PC-3 (cell line): ENCODE measurements around the gene KLHL36. TPM values are rescaled to one million over a fixed set of nuclear protein-coding genes. Genes with fewer than 3 reads are reported as not detected.

Source experiments
- ATAC-seq: fragments of 200-7000 bp; cut with Tn5 transposase; 2 replicates; pipeline ENCODE4 v1.9.1; 2020; ENCODE audit warnings: mild to moderate bottlenecking, moderate library complexity
- BruUV-seq: library from RNA; stranded (reverse); fragments of 400-500 nt; replicated peaks from 2 replicates; lab custom pipeline; 2021; lab: Mats Ljungman, UMichigan
- CTCF ChIA-PET: fragments of 300-600 bp; sonication (Branson Sonifier 250); formaldehyde crosslinking; loops from one replicate; lab custom pipeline; 2022; ENCODE audit warnings: antibody characterized with exemption; lab: Charles Lee
- POLR2A ChIA-PET: fragments of 300-600 bp; sonication (Branson Sonifier 250); formaldehyde crosslinking; loops from one replicate; lab custom pipeline; 2022; ENCODE audit warnings: antibody characterized with exemption; ENCODE audit not compliant: unreplicated experiment; lab: Charles Lee
- DNase-seq: peaks from one replicate; pipeline ENCODE4 v3.0.0-alpha.2; 2015
- H2AFZ ChIP-seq: fragments of 300-600 bp; sonication (generic); 2 replicates; pipeline ENCODE4 v1.6.0; 2016; ENCODE audit warnings: antibody characterized with exemption, low read length
- H3F3A ChIP-seq: fragments of 300-600 bp; sonication (generic); one replicate; pipeline ENCODE4 v1.6.0; 2017; ENCODE audit warnings: antibody characterized with exemption, low read length, control low read depth, mild to moderate bottlenecking; ENCODE audit not compliant: unreplicated experiment
- H3K27ac ChIP-seq: fragments of 300-600 bp; sonication (generic); 2 replicates; pipeline ENCODE4 v1.5.1; 2016; ENCODE audit warnings: mild to moderate bottlenecking, low read length
- H3K27me3 ChIP-seq: fragments of 300-600 bp; sonication (generic); 2 replicates; pipeline ENCODE4 v1.6.1; 2016; ENCODE audit warnings: low read length, mixed read lengths
- H3K36me3 ChIP-seq: fragments of 300-600 bp; sonication (generic); 2 replicates; pipeline ENCODE4 v1.6.1; 2016; ENCODE audit warnings: low read depth, mixed run types, low read length, mixed read lengths
- H3K4me1 ChIP-seq: fragments of 300-600 bp; sonication (generic); 2 replicates; pipeline ENCODE4 v1.5.1; 2016; ENCODE audit warnings: low read length; ENCODE audit not compliant: insufficient read depth
- H3K4me2 ChIP-seq: fragments of 300-600 bp; sonication (generic); 2 replicates; pipeline ENCODE4 v1.6.0; 2016; ENCODE audit warnings: low read length
- H3K4me3 ChIP-seq: fragments of 300-600 bp; sonication (generic); 2 replicates; pipeline ENCODE4 v1.5.1; 2016; ENCODE audit warnings: mild to moderate bottlenecking, low read length, mixed read lengths
- H3K79me2 ChIP-seq: fragments of 300-600 bp; sonication (generic); 2 replicates; pipeline ENCODE4 v1.6.1; 2017; ENCODE audit warnings: low read length, mixed read lengths
- H3K9ac ChIP-seq: fragments of 300-600 bp; sonication (generic); 2 replicates; pipeline ENCODE4 v1.6.0; 2016; ENCODE audit warnings: mild to moderate bottlenecking, low read length
- H3K9me2 ChIP-seq: fragments of 300-600 bp; sonication (generic); replicated peaks from 2 replicates; pipeline ENCODE4 v1.6.1; 2016; ENCODE audit warnings: mixed run types, low read length, mixed read lengths
- H3K9me3 ChIP-seq: fragments of 300-600 bp; sonication (generic); 2 replicates; pipeline ENCODE4 v1.6.1; 2016; ENCODE audit warnings: low read length, mixed read lengths
- H4K20me1 ChIP-seq: fragments of 300-600 bp; sonication (generic); 2 replicates; pipeline ENCODE4 v1.6.1; 2016; ENCODE audit warnings: low read length, mixed read lengths
- EZH2 ChIP-seq: fragments of 300-600 bp; sonication (generic); IDR thresholded peaks from one replicate; pipeline ENCODE4 v1.6.1; 2017; ENCODE audit warnings: antibody characterized with exemption, mild to moderate bottlenecking, low read length; ENCODE audit not compliant: unreplicated experiment
- EZH2phosphoT487 ChIP-seq: fragments of 300-600 bp; sonication (generic); IDR thresholded peaks from 2 replicates; pipeline ENCODE4 v1.6.1; 2018; ENCODE audit warnings: mild to moderate bottlenecking, antibody characterized with exemption, low read length, borderline replicate concordance
- intact Hi-C: fragments of 100-400 bp; cut with micrococcal nuclease; formaldehyde crosslinking; loops from 2 replicates; pipeline ENCODE4 v1.9.0; 2023
- total RNA-seq: library from RNA; depleted of rRNA; stranded (reverse); fragments of >200 nt; gene quantifications from 2 replicates; pipeline ENCODE4 v1.2.3, GENCODE V29; 2014
- TF ChIP-seq, protein P1 (sequence below): fragments of 300-600 bp; sonication (generic); conservative IDR thresholded peaks from 2 replicates; pipeline ENCODE4 v1.5.1; 2017; ENCODE audit warnings: antibody characterized with exemption, low read depth, mild to moderate bottlenecking, low read length

The KLHL36 gene
- total RNA-seq, 1 experiment from 2014 or later: 33.8 TPM

DNA sequence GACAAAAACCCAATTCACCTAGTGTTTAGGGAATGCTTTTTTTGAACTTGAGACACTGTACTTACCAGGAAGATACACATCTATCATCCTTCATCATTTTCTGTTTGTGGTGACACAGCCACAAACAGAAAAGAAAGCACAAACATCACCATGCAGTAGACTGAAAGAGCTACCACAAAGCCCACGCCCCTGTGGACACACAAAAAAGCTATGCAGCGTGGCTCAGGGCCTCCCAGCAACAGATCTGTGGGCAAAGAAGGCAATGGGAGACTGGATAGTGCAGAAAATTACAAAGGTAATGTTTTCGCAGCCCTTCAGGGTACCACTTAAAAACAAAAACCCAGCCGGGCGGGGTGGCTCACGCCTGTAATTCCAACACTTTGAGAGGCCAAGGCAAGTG is 40.0 kb upstream of the KLHL36 start:
- no peak overlapping the region for H3K4me3 ChIP-seq
- peaks cover 5% of the 10 kb centered on the region for H3K4me1 ChIP-seq
- DNase-seq (no peak), ATAC-seq (no peak)
- no peaks in the 10 kb centered on the region for H3K27me3 ChIP-seq
- H2AFZ ChIP-seq: no peak overlapping the region
- H4K20me1 ChIP-seq: peaks cover 51% of the 10 kb centered on the region
- H3K36me3 ChIP-seq: peaks cover 37% of the 10 kb centered on the region; the same call in 1 of the 2 replicates
- no peaks in the 10 kb centered on the region for H3K9me3 ChIP-seq
- BruUV-seq: no TSS peak
- no peak overlapping the region for H3K27ac ChIP-seq
- CTCF ChIA-PET: no interaction called here
- no peaks in the 10 kb centered on the region for H3F3A ChIP-seq
- intact Hi-C loops: no loop called here
- H3K79me2 ChIP-seq: peaks cover 97% of the 10 kb centered on the region
- TF ChIP-seq EZH2: no peak
- TF ChIP-seq EZH2phosphoT487: no peak
- TF ChIP-seq, protein P1, sequence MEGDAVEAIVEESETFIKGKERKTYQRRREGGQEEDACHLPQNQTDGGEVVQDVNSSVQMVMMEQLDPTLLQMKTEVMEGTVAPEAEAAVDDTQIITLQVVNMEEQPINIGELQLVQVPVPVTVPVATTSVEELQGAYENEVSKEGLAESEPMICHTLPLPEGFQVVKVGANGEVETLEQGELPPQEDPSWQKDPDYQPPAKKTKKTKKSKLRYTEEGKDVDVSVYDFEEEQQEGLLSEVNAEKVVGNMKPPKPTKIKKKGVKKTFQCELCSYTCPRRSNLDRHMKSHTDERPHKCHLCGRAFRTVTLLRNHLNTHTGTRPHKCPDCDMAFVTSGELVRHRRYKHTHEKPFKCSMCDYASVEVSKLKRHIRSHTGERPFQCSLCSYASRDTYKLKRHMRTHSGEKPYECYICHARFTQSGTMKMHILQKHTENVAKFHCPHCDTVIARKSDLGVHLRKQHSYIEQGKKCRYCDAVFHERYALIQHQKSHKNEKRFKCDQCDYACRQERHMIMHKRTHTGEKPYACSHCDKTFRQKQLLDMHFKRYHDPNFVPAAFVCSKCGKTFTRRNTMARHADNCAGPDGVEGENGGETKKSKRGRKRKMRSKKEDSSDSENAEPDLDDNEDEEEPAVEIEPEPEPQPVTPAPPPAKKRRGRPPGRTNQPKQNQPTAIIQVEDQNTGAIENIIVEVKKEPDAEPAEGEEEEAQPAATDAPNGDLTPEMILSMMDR: no peak
- H3K4me2 ChIP-seq: no peak overlapping the region
- POLR2A ChIA-PET: no interaction called here
- H3K9me2 ChIP-seq: no peaks in the 10 kb centered on the region
- H3K9ac ChIP-seq: no peak overlapping the region

GRCh38 chr16:84609563-84610177 is 38.6 kb upstream of the KLHL36 start:
- H3K36me3 ChIP-seq: peaks cover 44% of the 10 kb centered on the region
- no peaks in the 10 kb centered on the region for H3K9me2 ChIP-seq
- H3K79me2 ChIP-seq: peaks cover 100% of the 10 kb centered on the region
- H3K27ac ChIP-seq: no peak overlapping the region
- no peak overlapping the region for H3K9ac ChIP-seq
- no peak for ATAC-seq
- CTCF ChIA-PET: no interaction called here
- H4K20me1 ChIP-seq: peaks cover 64% of the 10 kb centered on the region
- TF ChIP-seq EZH2phosphoT487: no peak
- TF ChIP-seq, protein P1: no peak
- BruUV-seq: no TSS peak
- no peak overlapping the region for H3K4me3 ChIP-seq
- no peaks in the 10 kb centered on the region for H3F3A ChIP-seq
- H3K27me3 ChIP-seq: no peaks in the 10 kb centered on the region
- peaks cover 4% of the 10 kb centered on the region; the same call in 1 of the 2 replicates for H3K4me1 ChIP-seq
- no peak overlapping the region for H3K4me2 ChIP-seq
- no peak for DNase-seq
- POLR2A ChIA-PET: no interaction called here
- H3K9me3 ChIP-seq: no peaks in the 10 kb centered on the region
- intact Hi-C loops: no loop called here
- no peak overlapping the region for H2AFZ ChIP-seq

- DNase-seq (no peak), ATAC-seq (no peak)
- H4K20me1 ChIP-seq: peaks cover 66% of the 10 kb centered on the region
- H3K9me2 ChIP-seq: no peaks in the 10 kb centered on the region
- H3K36me3 ChIP-seq: peaks cover 49% of the 10 kb centered on the region
- H3K9ac ChIP-seq: no peak overlapping the region
- H3K79me2 ChIP-seq: peaks cover 100% of the 10 kb centered on the region
- H3K27me3 ChIP-seq: no peaks in the 10 kb centered on the region
- no TSS peak for BruUV-seq
- POLR2A ChIA-PET: no interaction called here
- no peak overlapping the region for H3K4me2 ChIP-seq
- TF ChIP-seq EZH2phosphoT487 (no peak), EZH2 (no peak)
- TF ChIP-seq, protein P1: no peak
- intact Hi-C loops: no loop called here
- no peak overlapping the region for H3K4me3 ChIP-seq
- H3K9me3 ChIP-seq: no peaks in the 10 kb centered on the region
- no peak overlapping the region for H3K27ac ChIP-seq
- H2AFZ ChIP-seq: no peak overlapping the region
- no peaks in the 10 kb centered on the region for H3F3A ChIP-seq
- CTCF ChIA-PET: no interaction called here
- H3K4me1 ChIP-seq: peaks cover 11% of the 10 kb centered on the region; the same call in 1 of the 2 replicates
Measured at GRCh38 chr16:84610376-84610775, 37.9 kb upstream of the KLHL36 start.
